Measurements from ENCODE around the gene ST8SIA2.
"Not testable (repeated sequence)": the region's sequence is repeated elsewhere in the genome, so short reads cannot be mapped to it uniquely, and the experiment has no call there.

Gene ST8SIA2

GRCh38 chr15:92444631-92445030, 51.0 kb downstream of the ST8SIA2 start:
- no peak for DNase-seq

- DNase-seq: no peak
These were observed 54.7 kb downstream of the ST8SIA2 start for GRCh38 chr15:92448370-92448769.

- no peak for DNase-seq
These were observed 55.8 kb downstream of the ST8SIA2 start for GRCh38 chr15:92449476-92449875.

- DNase-seq: no peak
These were observed 57.6 kb downstream of the ST8SIA2 start for GRCh38 chr15:92451225-92451825.

GRCh38 chr15:92452143-92452542, 58.5 kb downstream of the ST8SIA2 start:
- no peak for DNase-seq

GRCh38 chr15:92453607-92454006, 59.9 kb downstream of the ST8SIA2 start:
- DNase-seq: no peak

GRCh38 chr15:92454555-92455105, 60.9 kb downstream of the ST8SIA2 start:
- no peak for DNase-seq

GRCh38 chr15:92455271-92455670, 61.6 kb downstream of the ST8SIA2 start:
- no peak for DNase-seq

GRCh38 chr15:92457471-92458041, 63.9 kb downstream of the ST8SIA2 start:
- no peak for DNase-seq

- no peak for DNase-seq
These were observed 66.3 kb downstream of the ST8SIA2 start for GRCh38 chr15:92460023-92460422.

- no peak for DNase-seq
These were observed 68.9 kb downstream of the ST8SIA2 start for GRCh38 chr15:92462424-92463125.

GRCh38 chr15:92463352-92463751, 69.7 kb downstream of the ST8SIA2 start:
- DNase-seq: no peak

- no peak for DNase-seq
These were observed 70.1 kb downstream of the ST8SIA2 start for GRCh38 chr15:92463826-92464225.

- DNase-seq: no peak
These were observed 73.2 kb downstream of the ST8SIA2 start for GRCh38 chr15:92466834-92467233.

- no peak for DNase-seq
These were observed 73.6 kb downstream of the ST8SIA2 start for GRCh38 chr15:92467245-92467644.

GRCh38 chr15:92468991-92469390, 75.3 kb downstream of the ST8SIA2 start:
- no peak for DNase-seq

- no peak for DNase-seq
These were observed 77.6 kb downstream of the ST8SIA2 start for GRCh38 chr15:92471288-92471687.

- DNase-seq: no peak
These were observed 80.1 kb downstream of the ST8SIA2 start for GRCh38 chr15:92473756-92474155.

- DNase-seq: not testable (repeated sequence)
These were observed 86.0 kb downstream of the ST8SIA2 start for GRCh38 chr15:92479730-92480129.

- no peak for DNase-seq
These were observed 86.7 kb downstream of the ST8SIA2 start for GRCh38 chr15:92480361-92480760.

- no peak for DNase-seq
These were observed 91.8 kb downstream of the ST8SIA2 start for GRCh38 chr15:92485441-92485840.

GRCh38 chr15:92492551-92493115, 99.0 kb downstream of the ST8SIA2 start:
- no peak for DNase-seq

GRCh38 chr15:92494806-92495336, 101.2 kb downstream of the ST8SIA2 start:
- no peak for DNase-seq

- no peak for DNase-seq
These were observed 101.8 kb downstream of the ST8SIA2 start for GRCh38 chr15:92495446-92495845.

Data from activated CD8-positive, alpha-beta memory T cell treated with anti-CD3 and anti-CD28 coated beads for 24 hours (primary cell).